Suppressor macrophage treated with lipopolysaccharide for 4 hours (primary cell): ENCODE measurements around the gene ELK4.

Experiments
- DNase-seq: peaks from one replicate; pipeline ENCODE4 v3.0.0-alpha.2; 2020

ELK4 gene, protein sequence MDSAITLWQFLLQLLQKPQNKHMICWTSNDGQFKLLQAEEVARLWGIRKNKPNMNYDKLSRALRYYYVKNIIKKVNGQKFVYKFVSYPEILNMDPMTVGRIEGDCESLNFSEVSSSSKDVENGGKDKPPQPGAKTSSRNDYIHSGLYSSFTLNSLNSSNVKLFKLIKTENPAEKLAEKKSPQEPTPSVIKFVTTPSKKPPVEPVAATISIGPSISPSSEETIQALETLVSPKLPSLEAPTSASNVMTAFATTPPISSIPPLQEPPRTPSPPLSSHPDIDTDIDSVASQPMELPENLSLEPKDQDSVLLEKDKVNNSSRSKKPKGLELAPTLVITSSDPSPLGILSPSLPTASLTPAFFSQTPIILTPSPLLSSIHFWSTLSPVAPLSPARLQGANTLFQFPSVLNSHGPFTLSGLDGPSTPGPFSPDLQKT

DNA sequence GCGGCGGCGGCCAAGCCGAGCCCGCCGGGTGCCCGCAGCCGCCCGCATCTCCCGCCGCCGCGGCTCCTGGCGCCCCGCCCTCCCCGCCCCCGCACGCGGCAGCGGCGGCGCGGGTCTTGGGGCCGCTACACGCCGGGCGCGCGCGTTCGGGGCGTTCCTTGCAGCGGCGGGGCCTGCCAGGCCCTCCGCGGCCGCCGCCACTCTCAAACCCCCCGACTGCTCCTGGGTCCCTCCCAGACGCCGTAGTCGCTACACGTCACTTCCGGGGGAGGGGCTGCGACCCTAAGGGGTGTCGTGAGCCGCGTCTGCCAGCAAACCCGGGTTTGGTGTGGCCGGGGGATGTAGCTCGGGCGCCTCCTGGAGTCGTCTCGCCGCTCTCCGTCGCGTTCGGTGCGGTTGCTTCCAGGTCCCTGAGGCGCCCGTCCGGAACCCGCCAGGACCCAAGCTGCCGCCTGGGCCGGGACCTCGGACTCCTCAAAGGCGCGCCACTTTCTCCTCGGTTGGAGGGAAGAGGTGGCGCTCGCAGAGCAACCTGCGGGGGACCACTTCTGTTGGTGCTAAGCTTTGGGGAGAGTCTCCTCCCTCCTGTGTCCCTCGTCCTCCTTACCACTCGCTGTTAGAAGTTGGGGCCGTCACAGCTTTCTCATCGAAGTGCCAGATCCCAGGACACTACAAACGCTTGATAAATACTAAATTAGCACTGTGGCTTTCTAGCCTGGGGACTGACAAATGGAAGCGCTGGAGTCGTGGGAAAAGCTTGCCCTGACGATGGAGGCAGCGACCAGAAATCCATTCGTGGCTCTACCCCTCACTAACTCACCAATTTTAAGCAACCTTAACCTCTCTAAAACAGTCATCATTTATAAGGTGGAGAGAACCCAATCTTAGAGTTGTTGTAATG lies at the start of gene ELK4:
Gene ELK4 (minus strand): TSS at position 244 of the 901 bp plus-strand sequence. CDS start 8,129 bp downstream, outside the sequence.
- DNase-seq, result peak; percentile 99

DNA sequence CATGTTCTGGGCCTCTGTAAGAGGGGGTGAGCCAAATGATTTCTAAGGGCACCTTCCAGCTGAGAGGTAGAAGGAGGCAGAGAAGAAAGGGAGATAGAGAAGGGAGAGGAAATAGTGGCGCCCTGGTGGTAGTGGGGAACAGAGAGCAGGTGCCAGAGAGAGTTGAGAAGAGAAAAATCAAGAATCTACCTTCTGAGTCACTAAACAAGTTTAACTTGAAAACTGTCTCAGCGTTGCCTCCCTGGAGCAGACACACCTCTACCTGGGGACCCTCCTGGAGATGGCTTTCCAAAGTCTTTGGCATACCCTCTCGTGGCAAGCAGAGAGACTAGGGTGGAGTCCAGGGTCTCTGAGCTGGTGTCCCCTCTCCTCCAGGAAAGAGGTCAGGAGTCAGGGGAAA lies 49.6 kb upstream of the ELK4 start:
- no peak for DNase-seq

DNA sequence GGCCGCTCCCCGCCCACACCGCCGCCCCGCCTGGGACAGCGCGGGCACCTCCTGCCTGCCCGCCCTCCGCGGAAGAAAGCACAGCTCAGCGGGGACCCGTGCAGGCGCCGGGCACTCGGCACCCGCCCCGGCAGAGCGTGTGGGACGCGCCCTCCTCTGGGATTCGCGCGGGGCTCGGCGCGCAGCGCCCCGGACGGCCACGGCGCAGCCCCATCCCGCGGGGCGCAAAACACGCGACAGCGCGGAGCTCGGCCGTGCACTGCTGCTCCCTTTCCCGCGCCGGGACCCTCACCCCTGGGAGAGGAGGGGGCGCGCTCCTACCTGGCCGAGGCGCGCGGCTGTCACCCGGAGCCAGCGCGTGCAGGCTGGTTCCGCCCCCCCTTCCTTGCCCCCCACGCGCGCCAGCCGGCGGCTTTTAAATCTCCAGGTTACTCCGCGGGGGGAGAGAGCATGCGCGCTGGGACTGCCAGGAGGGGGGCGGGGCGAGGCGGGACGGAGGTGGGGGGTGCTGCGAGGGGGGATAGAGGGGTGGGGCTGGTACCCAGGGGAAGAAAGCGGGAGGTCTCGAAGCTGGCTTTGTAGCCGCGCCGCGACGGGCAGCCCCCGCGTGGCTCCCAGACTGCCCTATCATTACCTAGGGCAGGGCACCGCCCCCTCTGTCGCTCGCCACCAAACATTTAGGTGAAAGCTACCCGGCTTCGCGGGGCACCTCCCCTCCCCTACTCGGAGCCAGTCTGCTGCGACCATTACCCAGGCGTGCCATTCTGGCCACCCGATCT lies 48.5 kb upstream of the ELK4 start, which contains the start of gene SLC45A3:
Gene SLC45A3 (minus strand): TSS at position 437 of the 779 bp plus-strand sequence. CDS start 15,853 bp downstream, outside the sequence.
- DNase-seq, result no peak

DNA sequence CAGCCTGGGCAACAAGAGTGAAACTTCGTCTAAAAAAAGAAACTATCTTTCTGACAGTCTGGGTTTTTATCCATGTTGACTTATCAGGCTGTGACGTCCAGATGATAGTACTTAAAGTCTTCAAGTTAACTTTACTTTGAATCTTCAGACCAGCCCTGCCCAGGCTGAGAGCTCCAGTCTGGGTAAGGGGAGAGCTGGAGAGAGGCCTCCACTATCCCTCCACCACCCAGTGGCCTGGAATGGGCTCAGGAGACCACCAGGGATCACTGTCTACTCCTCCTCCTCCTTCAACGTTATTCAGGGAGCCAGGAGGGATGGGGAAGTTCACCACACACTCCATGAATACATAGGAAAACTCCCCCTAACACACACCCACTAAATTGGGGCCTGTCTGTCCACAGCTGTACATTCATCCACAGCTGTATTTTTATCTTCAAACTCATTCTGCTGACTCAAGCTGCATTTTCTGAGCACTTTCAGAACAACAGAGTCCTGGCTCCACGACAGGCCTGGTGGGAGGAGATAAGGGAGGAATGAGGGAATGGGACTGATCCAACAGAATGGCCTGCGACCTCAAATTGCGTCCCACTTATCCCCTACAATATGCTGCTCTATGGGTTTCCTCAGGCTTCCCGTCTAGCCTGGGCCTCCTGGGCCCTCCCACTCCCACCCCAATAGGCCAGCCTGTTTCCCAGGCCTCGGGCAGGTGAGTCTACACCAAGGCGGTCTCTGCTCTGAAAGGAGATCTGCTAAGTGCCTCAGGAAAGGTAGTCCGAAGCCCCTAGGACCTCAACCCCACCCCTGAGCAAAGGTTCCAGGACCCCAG lies 46.7 kb upstream of the ELK4 start:
- DNase-seq, result no peak

DNA sequence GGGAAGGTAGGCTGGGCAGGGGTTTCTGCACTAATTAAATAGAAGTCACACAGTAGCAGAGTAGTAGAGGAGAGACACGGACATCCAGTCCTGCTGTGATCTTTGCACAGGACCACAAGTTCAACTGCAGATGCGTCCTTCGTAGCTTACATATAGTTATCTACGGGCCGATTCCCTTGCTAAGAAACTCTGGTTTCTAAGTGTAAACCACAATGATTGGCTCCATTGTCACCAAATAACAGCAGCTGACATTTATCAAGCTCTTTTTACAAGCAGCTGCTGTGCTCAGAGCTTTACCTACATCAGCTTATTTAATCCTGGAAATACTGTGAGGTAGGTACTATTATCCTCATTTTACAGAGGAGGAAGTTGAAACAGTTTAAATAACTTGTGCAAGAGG lies 45.4 kb upstream of the ELK4 start:
- DNase-seq, result no peak

DNA sequence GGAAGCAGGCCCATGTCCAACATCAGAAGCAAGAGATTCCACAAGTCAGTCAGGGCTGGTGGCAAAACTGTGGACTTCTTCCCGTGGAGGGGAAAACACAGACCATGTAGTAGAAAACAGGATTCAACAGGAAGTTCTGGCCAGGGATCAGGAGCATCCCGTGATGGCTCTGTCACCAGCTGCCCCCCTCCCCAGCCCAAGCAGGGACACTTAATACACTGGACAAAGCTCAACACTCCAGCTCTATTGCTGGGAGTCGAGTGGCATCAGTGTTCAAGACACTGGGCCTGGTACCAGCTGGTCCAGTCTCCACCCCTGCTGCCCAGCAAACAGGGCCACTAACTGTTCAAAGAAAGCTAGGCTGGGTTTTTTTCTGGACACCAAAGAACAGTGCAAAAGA lies 44.8 kb upstream of the ELK4 start:
- no peak for DNase-seq

DNA sequence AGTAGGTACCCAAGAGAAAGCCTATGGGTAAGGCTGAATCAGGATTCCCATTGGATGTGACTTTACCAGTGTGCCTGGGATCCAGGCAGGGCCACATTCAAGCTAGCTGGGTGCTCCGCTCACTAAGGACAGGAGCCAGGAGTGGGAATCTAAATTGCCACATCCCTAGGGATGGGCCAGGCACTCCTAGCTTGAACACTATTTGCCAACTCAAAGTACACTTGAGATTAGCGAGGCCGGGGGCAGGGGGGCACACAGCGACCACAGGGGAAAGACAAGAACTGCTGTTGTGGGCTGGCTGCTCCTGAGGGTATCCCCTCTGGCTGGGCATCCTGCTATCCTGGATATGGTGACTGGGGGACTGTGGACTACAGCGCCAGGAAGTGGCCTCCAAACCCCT lies 44.2 kb upstream of the ELK4 start:
- DNase-seq, result no peak

DNA sequence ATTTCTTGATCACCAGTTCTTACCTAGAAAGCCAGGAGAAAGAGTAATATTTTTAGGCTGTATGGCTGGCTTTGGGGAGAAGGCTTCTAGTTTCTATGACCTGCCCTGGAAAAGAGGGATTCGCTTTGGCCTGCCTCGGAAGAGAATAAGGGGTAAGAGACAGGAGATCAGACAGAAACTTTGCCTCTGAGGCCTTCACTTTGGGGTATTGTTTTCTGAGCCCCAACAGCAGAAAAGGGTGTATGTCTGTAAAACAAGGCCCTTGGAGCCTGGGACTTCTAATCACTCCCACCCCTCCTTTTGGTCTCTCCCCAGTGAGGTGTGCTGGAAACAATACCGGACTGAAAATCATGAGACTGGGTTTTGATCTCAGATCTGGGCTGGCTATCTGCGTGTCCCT lies 43.4 kb upstream of the ELK4 start:
- no peak for DNase-seq

DNA sequence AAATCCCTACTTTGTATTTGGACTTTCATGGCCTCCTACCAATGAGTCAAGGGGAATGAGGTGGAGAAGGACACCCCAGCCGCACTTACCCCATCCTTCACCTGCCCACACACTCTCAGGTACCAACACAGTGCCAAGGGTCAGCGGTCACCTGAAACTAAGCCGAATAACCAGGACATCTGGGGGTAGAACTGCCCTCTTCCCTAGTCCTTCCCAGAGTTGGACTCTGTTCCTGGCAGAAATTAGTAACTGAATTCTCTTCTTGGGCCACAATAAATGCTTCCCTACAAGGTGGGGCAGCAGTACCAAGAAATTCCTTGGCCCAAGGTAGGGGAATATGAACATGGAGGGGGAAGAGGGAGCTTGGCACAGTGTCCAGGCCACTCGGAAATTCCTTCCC lies 41.2 kb upstream of the ELK4 start:
- DNase-seq, result no peak

DNA sequence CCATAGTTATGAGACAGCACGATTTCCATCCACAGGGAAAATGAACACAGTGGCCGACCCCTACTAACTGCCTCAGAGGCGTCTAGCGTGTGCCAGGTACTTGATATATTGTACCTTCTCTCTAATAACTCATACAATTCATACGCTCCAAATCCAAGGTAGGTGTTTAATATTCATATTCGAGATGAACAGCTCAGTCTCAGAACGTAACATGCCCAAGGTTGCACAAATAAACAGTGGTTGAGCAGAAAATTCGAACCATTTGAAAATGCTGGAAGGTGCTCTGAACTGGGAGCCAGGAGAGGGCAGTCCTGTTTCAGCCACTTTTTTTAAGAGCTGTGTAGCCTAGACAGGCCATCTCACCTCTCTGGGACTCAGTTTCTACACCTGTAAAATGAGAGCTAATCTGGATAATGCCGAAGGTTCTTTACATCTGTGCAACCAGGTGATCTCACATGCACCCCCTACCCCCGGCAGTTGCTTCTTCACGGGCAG lies 40.6 kb upstream of the ELK4 start:
- no peak for DNase-seq

DNA sequence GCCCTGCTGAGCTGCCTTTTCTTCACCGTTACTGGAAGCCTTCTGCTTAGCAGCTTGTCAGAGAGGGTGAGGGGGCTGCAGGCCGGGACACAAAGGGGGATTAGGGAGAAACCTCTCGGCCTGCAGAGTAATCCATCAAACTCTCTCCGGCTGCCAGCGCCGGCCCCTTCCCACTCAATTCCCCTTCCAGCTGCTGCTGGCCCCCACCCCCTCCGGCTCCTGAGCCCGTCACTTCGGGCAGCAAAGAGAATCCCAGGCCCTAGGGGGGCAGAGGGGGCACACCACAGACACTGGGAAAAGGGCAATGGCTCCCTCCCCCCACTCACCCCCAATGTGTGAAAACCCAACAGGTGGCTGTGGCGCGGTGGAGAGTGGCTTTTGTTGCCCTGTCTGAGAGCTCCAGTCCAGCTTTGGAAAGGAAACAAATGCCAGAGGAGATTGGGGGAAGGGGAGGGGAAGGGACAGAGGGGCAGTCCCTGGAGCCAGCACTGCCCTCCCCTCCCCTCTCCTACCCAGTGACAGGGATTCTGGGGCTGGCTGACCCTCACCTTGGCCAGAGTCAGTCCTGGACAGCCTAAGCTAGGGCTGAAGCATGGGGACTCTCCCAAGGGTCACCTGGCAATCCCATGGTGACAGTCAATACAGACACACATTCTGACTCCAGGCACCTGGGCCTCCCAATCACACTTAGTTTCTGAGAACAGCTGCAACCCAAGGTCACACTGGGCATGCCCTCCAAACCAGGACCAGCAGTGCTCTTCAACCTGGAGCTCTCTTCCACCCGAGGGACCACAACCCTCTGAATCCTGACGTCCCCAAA lies 39.0 kb upstream of the ELK4 start:
- no peak for DNase-seq

DNA sequence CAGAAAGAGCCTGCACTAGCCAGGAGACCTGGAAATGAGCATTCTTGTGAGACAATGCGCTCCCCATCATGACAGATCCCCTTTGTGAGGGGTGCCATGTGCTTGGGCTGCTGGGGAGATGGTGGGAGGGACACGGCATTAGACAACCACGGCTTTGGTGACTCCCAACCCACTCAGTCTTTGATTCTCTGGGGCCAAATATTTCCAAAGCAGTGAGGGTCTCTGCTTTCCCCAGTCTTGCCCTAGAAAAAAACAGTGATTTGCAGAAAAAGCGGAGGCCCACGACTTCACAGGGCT lies 38.3 kb upstream of the ELK4 start:
- DNase-seq, result no peak

DNA sequence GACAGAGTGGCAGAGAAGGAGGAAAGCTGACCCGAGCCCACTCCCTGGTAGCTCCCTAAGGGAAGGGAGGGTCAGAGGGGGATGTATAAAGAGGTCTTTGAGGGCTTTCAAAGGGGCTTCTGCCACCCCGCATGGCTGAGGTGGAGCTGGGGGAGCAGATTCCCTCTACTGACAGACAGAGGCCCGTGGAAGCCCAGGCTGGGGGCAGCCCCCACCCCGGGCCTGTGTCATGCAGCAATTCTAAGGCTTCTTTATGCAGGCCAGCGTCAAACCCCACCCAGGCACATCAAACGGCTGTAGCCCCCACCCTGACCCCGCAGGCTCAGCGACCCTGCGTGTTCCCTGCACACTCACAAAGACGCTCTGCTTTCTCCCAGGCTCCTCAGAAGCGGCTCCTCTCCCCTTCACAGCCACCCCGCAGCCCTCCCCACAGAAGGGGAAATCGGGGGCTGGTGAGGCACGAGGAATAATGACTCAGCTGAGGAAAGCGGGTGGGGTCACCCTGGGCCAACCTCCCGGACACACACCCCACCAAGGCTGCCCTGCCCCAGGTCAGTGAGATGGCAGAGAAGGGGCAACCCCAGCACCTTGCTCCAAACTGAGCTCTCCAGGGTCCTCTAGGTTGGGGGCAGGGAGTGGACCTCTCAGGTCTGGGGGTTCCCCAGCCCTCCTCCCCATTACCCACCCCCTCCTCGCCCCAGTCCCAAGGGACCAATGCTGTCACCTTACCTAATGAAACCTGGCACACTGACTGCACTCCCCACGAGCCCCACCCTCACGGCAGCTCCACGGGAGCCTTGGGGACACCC lies 37.7 kb upstream of the ELK4 start:
- DNase-seq, result peak; percentile 55

DNA sequence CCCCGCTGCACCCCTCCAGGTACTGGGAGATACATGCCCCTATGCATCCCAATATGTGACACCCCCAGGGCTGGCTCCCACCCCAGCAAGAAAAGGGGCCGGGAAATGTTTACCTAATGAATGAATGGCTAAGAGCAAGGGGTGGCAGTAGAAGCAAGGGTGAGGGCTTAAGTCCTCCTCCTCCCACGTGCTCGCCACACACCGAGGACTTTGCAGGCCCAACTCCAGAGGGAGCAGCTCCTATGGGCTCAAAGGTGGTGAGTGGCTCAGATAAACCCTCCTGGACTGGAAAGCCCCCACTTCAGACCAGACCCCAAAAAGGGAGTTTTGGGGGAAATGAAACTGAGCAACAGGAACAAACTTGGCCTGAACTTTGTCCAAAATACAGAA lies 37.1 kb upstream of the ELK4 start:
- peak; percentile 36 for DNase-seq

DNA sequence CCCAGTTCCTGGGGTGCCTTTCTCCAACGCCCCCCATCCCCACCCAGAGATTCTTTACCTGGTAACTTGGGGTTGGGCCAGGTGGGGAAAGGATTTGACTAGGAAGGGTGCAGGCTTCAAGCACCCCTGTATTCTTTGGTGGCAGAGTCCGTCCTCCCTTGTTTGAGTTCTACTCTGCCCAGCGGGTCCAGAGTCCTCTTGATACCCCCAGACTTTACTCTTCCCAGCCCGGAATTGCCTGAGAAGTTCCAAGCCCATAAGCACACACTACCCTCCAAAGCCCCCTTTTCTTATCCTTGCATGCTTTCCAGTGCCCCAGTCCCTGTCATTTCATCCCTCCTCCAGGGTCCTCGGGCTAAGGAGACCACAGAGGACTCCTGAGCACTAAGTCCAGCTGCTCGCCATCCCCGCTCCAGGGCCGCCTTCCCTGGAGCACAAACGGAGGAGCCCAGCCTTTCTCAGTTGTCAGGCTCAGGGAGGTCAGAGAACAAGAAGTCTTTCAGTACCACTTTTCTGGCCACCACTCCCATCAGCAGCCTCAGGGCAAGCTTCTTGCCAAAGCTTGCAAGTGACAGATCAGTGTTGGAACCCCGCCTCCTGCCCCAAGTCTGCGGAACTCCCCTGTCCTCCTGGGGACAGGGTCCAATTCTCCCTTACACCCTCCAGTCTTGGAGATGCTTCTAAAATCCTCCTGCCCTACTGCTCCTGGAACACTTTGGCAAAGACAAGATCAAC lies 36.3 kb upstream of the ELK4 start:
- no peak for DNase-seq

DNA sequence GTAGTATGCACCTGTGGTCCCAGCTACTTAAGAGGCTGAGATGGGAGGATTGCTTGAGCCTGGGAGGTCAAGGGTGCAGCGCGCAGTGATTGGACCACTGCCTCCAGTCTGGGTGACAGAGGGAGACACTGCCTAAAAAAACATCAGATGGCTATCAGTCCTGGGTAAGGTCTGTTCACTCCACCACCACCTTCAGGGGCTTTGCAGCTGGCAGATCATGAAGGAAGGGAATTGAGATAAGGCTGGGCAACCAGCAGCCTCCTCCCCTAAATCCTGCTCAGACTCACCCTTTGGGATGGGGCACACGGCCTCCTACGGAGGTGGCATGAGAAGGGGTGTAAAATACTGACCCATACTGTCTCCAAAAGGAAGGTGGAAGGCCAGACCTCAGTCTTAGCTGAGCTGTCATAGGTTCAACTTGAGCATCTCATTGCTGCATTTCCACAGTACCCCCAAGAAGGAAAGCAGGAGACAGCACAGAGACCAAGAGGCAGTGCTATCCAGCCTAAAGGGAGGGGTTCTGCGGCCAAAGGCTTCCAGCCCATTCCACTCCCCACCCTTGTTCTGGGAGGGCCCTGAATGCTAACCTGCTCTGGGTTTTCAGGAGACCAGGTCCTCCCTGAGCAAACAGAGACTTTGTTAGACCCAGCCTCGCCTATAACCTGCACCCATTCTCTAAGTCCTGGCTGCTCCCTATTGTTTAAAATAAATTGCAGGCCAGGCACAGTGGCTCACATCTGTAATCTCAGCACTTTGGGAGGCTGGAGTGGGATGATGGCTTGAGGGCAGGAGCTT lies 34.8 kb upstream of the ELK4 start:
- no peak for DNase-seq

DNA sequence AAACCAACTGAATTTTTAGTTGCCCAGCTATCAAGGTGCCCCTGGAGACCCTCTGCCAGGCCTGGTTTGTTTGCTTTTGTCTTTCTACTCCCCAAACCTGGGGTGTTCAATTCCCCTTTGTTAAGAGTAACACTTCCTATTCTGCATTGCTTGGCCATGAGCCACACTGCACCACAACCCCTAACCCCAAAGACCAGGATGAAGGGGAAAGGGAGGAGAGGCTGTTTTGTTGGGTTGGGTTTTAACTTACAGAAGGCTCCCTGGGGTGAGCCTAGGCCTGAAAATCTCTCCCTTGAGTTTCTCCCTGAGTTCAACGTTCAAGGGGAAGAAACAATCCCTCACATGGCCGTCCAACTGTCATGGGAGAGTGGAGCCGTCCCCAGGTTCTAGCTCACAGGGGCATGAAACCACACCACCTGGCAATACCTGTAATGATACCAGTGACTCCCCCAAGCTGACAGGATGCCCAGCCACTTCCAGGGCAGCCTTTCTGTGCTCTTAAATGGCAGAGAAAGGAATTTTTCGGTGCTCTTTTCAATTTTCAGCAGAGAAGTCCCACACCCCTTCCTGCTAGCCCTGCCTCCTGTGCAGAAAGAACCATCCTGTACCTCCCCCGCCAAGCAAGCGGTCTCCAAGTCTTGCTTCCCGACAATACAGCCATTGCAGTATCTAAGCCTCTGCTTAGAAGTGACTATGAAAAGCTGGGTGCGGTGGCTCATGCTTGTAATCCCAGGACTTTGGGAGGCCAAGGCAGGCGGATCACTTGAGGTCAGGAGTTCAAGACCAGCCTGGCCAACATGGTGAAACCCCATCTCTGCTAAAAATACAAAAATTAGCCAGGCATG lies 33.6 kb upstream of the ELK4 start:
- no peak for DNase-seq
